Smooth muscle cell of the coronary artery (primary cell): ENCODE results near the gene CYP26A1. TPM values are rescaled to one million over a fixed set of nuclear protein-coding genes. Genes with fewer than 3 reads are reported as not detected.

ENCODE experiments used
- total RNA-seq: library from RNA; depleted of rRNA; stranded (reverse); fragments of >200 nt; gene quantifications from 2 replicates; pipeline ENCODE4 v1.2.3, GENCODE V29; 2014; ENCODE audit warnings: low replicate concordance

CYP26A1 gene, protein sequence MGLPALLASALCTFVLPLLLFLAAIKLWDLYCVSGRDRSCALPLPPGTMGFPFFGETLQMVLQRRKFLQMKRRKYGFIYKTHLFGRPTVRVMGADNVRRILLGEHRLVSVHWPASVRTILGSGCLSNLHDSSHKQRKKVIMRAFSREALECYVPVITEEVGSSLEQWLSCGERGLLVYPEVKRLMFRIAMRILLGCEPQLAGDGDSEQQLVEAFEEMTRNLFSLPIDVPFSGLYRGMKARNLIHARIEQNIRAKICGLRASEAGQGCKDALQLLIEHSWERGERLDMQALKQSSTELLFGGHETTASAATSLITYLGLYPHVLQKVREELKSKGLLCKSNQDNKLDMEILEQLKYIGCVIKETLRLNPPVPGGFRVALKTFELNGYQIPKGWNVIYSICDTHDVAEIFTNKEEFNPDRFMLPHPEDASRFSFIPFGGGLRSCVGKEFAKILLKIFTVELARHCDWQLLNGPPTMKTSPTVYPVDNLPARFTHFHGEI
- 0.08 TPM in 1 of 2 replicates, not detected in the other for total RNA-seq

DNA sequence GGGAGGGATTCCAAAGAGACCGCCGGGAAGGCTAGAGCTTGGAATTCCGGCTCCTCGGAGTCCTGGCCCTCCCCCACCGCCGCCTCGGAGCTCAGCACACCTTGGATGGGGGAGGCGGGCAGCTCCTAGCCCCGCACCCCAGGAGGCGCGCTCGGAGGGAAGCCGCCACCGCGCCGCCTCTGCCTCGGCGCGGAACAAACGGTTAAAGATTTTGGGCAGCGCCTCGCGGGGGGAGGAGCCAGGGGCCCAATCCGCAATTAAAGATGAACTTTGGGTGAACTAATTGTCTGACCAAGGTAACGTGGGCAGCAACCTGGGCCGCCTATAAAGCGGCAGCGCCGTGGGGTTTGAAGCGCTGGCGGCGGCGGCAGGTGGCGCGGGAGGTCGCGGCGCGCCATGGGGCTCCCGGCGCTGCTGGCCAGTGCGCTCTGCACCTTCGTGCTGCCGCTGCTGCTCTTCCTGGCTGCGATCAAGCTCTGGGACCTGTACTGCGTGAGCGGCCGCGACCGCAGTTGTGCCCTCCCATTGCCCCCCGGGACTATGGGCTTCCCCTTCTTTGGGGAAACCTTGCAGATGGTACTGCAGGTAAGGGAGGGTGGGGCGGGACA is at the start of gene CYP26A1:
CYP26A1 (plus strand) TSS at position 355 of the 608 bp plus-strand sequence; CDS start at position 397, 42 bp downstream.

DNA sequence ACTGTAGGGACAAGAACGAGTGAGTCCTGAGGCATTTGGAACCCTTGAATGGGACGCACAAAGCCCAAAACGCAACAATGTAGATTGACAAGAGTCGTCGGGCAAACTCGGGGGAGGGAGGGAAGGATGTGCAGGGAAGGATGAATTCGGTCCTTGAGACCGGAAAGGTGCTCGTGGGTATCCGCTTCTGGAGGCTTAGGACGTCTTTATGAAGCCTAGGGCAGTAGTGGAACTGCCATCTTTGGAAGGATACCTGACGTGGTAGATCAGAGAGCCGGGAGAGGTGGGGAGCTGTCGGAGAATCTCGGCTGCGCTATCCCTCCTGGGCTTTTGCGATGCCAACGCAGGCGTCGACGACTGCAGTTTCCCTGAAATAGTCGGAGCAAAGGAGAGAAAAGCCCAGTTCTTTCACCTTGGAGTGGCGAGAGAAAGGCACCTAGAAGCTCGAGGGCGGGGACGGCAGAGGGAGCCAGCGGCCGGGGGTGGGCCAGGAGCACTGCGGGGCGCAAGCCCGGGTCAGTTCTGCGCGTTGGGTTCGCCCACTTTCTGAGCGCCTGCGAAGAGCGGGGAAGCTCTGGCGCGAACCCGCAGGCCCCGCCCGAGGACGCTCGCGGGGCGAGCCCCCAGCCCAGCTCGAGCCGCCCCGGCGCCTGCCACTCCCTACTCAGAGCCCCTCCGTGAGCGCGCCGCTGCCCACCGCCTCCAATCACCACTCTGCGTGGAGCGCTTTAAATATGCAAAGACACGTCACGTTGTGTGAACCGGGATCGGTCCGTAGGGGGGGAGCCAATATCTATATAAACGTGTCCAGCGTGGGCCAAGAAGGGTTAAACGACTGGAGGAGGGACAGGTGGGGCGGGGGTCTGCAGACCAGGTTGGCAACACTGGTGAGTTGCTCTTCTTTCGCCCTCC is 13.5 kb upstream of the CYP26A1 start, which contains the start of gene CYP26C1:
CYP26C1 (plus strand) TSS at position 824 of the 912 bp plus-strand sequence. CDS start 466 bp downstream, outside the sequence.

Other genes starting within 250 kb of the CYP26A1 start
- 1.9 and 20.1 TPM in 2 replicates for gene EXOC6, start 225.4 kb upstream of the CYP26A1 start, total RNA-seq
- 0.23 TPM in 1 of 2 replicates, not detected in the other for gene CYP26C1, start 13.1 kb upstream of the CYP26A1 start, total RNA-seq